Measurements from ENCODE around the gene NOTCH1. TPM values are rescaled to one million over a fixed set of nuclear protein-coding genes. Genes with fewer than 3 reads are reported as not detected.
A peak's percentile ranks its signal among the peaks of the same experiment; 100 is the strongest.

NOTCH1 gene
- total RNA-seq, 3 donors from 2014 or later, result 59.0 to 101 (median 72.6) TPM

DNA sequence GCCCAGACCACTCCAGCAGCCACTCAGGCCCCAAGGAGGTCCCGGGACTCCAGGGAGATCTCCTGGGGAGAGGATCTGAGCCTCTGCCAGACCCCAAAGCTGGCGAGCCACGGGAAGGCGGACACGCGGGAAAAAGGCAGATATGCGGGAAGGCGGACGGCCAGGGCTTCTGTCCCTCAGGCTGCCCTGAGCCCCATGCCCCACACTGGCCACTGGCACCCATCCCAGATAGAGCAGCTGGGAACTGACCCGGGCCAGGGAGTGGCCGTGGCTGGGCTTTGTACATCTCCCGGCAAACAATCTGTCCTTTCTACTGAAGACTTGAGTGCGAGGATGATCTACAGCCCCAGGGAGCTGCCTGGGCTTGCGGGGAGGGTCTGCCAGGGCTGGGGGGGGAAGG is 21.1 kb upstream of the NOTCH1 start:
- ATAC-seq (no peak), DNase-seq (no peak)
- Histone ChIP-seq H3K36me3 (ENCODE audit: low read depth) (no peaks in the 10 kb centered on the region), H3K9me3 (no peaks in the 10 kb centered on the region), H3K4me1 (ENCODE audit: low read depth) (peaks cover 8% of the 10 kb centered on the region), H3K4me3 (no peak overlapping the region)
- no peak for TF ChIP-seq CTCF (IDR thresholded peaks at IDR 0.05)
- intact Hi-C loops (cut with DNase I, micrococcal nuclease), result no loop called here

DNA sequence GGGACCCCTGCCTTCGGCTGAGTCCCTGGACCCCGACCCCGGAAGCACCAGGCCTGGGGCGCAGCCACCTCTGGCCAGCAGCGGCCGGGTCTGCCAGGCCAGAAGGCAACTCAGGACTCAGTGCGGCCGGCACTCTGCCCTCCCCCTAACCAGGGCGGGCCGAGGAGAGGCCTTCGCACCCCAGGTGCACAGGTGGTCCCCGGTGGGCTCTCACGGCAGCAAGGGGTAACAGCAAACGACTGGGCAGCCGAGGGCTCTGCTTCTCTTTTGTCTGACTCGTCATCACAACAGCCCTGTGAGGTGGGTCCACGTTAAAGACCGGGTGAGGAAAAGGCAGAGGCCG is 20.7 kb upstream of the NOTCH1 start:
- no peak for ATAC-seq
- no peak for TF ChIP-seq CTCF (IDR thresholded peaks at IDR 0.05)
- DNase-seq, result no peak
- Histone ChIP-seq H3K4me1 (ENCODE audit: low read depth) (peaks cover 8% of the 10 kb centered on the region), H3K36me3 (ENCODE audit: low read depth) (no peaks in the 10 kb centered on the region), H3K4me3 (no peak overlapping the region), H3K9me3 (no peaks in the 10 kb centered on the region)
- intact Hi-C loops (cut with DNase I, micrococcal nuclease), result no loop called here

DNA sequence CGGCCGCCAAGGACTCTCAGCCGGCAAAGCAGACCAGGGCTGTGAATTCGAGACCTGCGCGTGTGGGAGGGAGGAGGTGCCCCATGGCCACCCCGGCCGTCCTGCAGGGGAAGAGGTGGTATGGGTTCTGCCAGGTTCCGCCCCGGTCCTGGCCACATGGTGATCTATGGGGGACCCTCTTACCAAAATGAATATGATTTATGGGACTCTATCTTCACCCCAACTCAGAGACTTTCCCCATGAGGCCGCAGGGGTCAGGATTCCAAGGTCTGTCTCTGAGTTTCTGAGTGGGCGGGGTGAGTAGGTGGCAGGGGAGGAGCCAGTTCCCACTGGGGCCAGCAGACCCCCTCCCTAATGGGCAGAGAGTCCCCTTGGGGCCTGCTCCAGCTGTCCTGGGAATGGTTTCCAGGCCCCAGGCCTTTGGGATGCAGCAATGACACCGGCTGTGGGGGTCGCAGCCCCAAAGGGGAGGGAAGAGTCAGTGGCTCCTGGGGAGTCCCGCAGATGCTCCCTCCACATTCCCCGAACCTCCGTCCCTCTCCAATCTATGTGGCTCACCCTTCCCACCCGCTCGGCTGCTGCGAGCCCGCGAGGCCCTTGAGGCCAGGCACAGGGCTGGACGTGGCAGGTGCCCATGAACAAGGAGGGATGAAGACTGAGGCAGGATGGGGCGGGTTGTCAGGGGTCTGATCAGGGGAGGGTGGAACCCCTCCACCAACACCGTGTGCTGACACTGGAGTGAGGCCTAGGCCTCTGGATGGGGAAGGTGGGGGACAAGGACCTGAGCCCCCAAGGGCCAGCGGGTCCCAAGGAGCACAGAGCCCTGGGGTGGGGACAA is 20.1 kb upstream of the NOTCH1 start:
- Histone ChIP-seq H3K36me3 (ENCODE audit: low read depth) (no peaks in the 10 kb centered on the region), H3K4me3 (no peak overlapping the region), H3K9me3 (no peaks in the 10 kb centered on the region), H3K4me1 (ENCODE audit: low read depth) (peaks cover 8% of the 10 kb centered on the region)
- TF ChIP-seq CTCF (IDR thresholded peaks at IDR 0.05), result no peak
- ATAC-seq, result no peak
- DNase-seq, result no peak
- intact Hi-C loops (cut with DNase I, micrococcal nuclease), result no loop called here

GRCh38 chr9:136565086-136565714 is 19.4 kb upstream of the NOTCH1 start:
- TF ChIP-seq CTCF (IDR thresholded peaks at IDR 0.05), result no peak
- ATAC-seq (no peak), DNase-seq (no peak)
- no peaks in the 10 kb centered on the region for H3K36me3 ChIP-seq (ENCODE audit: low read depth)
- H3K4me3 ChIP-seq, result no peak overlapping the region
- no peaks in the 10 kb centered on the region for H3K9me3 ChIP-seq
- H3K4me1 ChIP-seq (ENCODE audit: low read depth), result peaks cover 8% of the 10 kb centered on the region
- intact Hi-C loops (cut with DNase I, micrococcal nuclease), result no loop called here

DNA sequence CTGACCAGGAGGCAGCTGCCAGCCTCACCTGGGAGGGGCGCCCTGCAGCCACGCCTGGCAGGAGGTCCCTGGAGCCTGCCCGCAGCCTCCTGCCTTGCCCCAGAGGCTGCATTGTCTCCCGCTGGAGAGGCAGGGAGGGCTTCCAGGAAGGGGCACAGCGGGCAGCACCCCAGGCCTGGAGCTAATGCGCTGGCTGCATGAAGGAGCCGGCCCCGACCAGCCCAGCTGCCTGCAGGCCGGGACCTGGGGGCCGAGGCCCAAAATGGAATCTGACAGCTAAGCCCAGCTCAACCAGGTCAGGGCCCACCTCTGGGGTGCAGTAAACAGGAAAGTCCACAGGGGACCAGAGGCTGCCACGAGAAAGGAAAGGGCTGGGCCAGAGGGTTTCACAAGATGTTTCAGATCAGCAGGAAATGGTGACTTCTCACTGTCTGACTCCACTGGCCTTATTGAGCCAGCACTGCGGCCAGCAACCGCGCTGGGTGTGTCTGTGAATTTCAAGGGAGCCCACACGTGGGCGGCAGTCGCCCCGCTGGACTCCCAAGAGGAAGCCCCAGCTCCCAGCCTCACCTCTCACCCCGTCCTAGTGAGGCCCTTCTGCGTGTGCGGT is 18.6 kb upstream of the NOTCH1 start:
- DNase-seq (peak in 2 of 3 donors; percentile 53 to 80), ATAC-seq (peak; percentile 62)
- no peaks in the 10 kb centered on the region for H3K36me3 ChIP-seq (ENCODE audit: low read depth)
- H3K4me3 ChIP-seq, result no peak overlapping the region
- H3K4me1 ChIP-seq (ENCODE audit: low read depth), result peaks cover 8% of the 10 kb centered on the region
- H3K9me3 ChIP-seq, result peaks cover 2% of the 10 kb centered on the region
- no peak for TF ChIP-seq CTCF (IDR thresholded peaks at IDR 0.05)
- intact Hi-C loops (cut with DNase I, micrococcal nuclease), result no loop called here

All from mucosa of descending colon (tissue), 3 donors.